ENCODE data around the gene KRT35. TPM values are rescaled to one million over a fixed set of nuclear protein-coding genes. Genes with fewer than 3 reads are reported as not detected.

Gene KRT35
- total RNA-seq, result not detected in 2 replicates

DNA sequence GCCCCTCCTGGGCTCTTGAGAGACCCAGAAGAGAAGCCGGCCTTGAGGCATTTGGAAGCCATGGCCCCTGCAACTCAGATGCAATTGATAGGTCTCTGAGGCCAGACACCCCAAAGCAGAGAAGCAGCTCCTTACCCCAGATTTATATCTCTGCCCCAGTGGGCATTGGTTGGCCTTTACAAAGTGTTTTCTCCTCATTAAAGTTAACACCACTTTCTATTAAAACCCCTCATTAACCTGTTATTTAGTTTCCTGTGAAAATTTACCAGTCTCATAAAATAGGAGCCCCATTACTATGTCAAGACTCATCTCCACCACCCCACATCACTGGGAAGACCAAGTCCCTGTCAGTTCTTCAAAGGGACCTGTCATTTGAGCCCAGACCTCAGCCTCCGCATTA, at the start of gene KRT35:
KRT35 (minus strand) TSS at position 116 of the 400 bp plus-strand sequence; CDS start at position 62, 54 bp downstream.
- ATAC-seq (ENCODE audit: low read depth) (no peak), DNase-seq (no peak)
- TF ChIP-seq, protein P1, sequence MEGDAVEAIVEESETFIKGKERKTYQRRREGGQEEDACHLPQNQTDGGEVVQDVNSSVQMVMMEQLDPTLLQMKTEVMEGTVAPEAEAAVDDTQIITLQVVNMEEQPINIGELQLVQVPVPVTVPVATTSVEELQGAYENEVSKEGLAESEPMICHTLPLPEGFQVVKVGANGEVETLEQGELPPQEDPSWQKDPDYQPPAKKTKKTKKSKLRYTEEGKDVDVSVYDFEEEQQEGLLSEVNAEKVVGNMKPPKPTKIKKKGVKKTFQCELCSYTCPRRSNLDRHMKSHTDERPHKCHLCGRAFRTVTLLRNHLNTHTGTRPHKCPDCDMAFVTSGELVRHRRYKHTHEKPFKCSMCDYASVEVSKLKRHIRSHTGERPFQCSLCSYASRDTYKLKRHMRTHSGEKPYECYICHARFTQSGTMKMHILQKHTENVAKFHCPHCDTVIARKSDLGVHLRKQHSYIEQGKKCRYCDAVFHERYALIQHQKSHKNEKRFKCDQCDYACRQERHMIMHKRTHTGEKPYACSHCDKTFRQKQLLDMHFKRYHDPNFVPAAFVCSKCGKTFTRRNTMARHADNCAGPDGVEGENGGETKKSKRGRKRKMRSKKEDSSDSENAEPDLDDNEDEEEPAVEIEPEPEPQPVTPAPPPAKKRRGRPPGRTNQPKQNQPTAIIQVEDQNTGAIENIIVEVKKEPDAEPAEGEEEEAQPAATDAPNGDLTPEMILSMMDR (IDR thresholded peaks at IDR 0.05), result no peak
- Mint-ChIP-seq H3K27ac (no peak within 1 kb of the TSS), H3K36me3 (ENCODE audit: low read depth) (no peaks in the 10 kb centered on the region), H3K4me1 (peaks cover 6% of the 10 kb centered on the region), H3K4me3 (no peak within 1 kb of the TSS), H3K27me3 (peaks cover 3% of the 10 kb centered on the region), H3K9me3 (no peaks in the 10 kb centered on the region)
- intact Hi-C loops (cut with micrococcal nuclease), result no loop called here
- ChIA-PET CTCF (no interaction called here), POLR2A (no interaction called here)

DNA sequence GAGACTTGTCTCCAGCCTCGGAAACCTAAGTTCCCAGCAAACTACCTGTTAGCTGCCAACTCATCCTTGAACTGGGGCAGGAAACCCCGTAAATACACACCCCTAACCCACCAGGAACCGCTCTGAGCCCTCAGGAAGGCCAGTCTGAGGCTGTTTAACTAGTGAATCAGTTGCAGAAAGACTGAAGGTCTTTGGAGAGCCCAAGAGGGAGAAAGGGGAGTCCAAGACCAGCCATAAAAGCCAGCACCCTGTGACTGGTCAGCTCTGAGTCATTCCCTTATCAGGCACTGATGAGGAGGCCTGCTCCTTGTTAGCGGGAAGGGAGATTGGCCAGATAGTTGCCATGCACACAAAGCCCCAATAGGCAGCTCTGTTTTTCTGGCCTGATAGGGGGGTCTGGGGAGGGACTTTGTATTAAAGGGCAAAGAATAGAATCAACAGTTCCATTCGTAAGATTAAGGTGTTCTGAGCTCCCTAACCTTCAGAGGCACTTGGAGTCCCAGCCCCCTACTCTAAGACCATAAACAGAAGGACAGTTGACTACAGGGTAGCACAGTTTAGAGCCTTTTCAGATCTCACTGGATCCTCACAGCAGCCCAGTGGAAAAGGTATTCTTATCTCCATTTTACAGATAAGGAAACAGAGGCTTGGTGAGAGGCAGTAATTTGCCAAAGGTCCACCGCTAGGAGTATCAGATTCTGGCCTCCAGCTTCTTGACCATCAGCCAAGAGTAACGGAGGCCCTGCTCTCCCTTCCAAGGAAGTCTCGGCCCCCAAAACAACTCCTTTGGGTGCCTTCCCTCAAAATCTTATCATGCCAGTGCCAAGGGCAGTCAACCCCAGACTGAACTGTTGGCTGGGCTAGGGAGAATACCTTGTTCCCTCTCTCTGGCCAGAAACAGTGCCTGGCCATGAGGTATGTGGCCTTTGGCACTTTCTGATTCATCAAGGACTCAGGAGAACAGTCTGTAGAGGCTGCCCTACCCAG, 49.4 kb upstream of the KRT35 start:
- no peak overlapping the region for H3K27ac Mint-ChIP-seq

DNA sequence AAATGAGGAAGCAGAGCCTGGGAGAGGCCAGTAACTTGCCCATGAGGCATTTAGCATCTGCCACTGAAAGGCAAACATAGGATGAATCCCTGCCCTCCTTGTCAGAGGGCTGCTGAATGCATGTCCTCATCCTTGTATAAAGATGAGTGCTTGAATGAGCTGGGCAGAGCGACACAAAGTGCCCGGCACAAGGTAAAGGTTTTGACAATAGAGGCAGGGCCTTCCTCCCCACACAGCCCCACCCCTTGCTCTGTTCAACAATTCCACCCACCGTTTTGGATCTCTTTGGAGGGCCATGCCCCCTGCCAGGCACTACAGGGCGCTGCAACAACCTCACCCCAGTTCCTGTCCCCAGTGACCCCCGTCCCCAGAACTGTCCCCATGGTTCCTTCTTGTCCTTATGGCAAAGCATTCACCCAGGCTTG, 48.6 kb upstream of the KRT35 start:
- Mint-ChIP-seq H3K4me3 (no peak overlapping the region), H3K4me1 (peaks cover 7% of the 10 kb centered on the region), H3K36me3 (ENCODE audit: low read depth) (no peaks in the 10 kb centered on the region), H3K9me3 (no peaks in the 10 kb centered on the region), H3K27ac (no peak overlapping the region), H3K27me3 (peaks cover 63% of the 10 kb centered on the region)
- DNase-seq, result no peak
- ChIA-PET CTCF (no interaction called here), POLR2A (no interaction called here)
- ATAC-seq (ENCODE audit: low read depth), result no peak
- TF ChIP-seq, protein P1 (IDR thresholded peaks at IDR 0.05), result no peak
- intact Hi-C loops (cut with micrococcal nuclease), result no loop called here

More for the DNA sequence above, 49.4 kb upstream of the KRT35 start:
- no peaks in the 10 kb centered on the region for H3K36me3 Mint-ChIP-seq (ENCODE audit: low read depth)
- H3K4me1 Mint-ChIP-seq, result peaks cover 7% of the 10 kb centered on the region
- peaks cover 68% of the 10 kb centered on the region for H3K27me3 Mint-ChIP-seq
- DNase-seq (no peak), ATAC-seq (ENCODE audit: low read depth) (no peak)
- POLR2A ChIA-PET, result no interaction called here
- no peaks in the 10 kb centered on the region for H3K9me3 Mint-ChIP-seq
- intact Hi-C loops (cut with micrococcal nuclease), result no loop called here
- TF ChIP-seq, protein P1 (IDR thresholded peaks at IDR 0.05), result no peak
- CTCF ChIA-PET, result no interaction called here
- H3K4me3 Mint-ChIP-seq, result no peak overlapping the region

DNA sequence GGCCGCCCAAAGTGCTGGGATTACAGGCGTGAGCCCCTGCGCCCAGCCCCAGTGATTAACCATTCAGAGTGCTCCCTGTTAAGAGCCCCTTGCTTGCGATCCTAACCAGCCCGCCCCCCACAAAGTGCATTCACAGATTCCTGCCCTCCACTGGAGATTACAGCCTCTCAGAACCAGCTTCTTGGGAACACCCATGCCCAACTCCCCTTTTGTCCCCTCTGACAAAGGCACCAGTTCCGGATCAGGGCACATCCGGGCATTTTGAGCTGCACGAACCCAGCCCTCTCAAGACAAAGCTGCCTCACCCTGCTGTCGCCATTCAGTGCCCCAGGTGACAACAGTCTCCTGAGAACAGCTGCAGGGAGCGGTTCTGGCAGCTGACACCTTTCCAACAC, 48.0 kb upstream of the KRT35 start:
- Mint-ChIP-seq H3K36me3 (ENCODE audit: low read depth) (no peaks in the 10 kb centered on the region), H3K4me3 (no peak overlapping the region), H3K9me3 (no peaks in the 10 kb centered on the region), H3K27ac (no peak overlapping the region), H3K4me1 (peaks cover 7% of the 10 kb centered on the region), H3K27me3 (peaks cover 63% of the 10 kb centered on the region)
- DNase-seq (no peak), ATAC-seq (ENCODE audit: low read depth) (no peak)
- TF ChIP-seq, protein P1 (IDR thresholded peaks at IDR 0.05), result no peak
- POLR2A ChIA-PET, result no interaction called here
- CTCF ChIA-PET, result no interaction called here
- intact Hi-C loops (cut with micrococcal nuclease), result no loop called here
